ENCODE data around the gene TPO.
A peak's percentile ranks its signal among the peaks of the same experiment; 100 is the strongest.
"Not testable (repeated sequence)": the region's sequence is repeated elsewhere in the genome, so short reads cannot be mapped to it uniquely, and the experiment has no call there.

Gene TPO

DNA sequence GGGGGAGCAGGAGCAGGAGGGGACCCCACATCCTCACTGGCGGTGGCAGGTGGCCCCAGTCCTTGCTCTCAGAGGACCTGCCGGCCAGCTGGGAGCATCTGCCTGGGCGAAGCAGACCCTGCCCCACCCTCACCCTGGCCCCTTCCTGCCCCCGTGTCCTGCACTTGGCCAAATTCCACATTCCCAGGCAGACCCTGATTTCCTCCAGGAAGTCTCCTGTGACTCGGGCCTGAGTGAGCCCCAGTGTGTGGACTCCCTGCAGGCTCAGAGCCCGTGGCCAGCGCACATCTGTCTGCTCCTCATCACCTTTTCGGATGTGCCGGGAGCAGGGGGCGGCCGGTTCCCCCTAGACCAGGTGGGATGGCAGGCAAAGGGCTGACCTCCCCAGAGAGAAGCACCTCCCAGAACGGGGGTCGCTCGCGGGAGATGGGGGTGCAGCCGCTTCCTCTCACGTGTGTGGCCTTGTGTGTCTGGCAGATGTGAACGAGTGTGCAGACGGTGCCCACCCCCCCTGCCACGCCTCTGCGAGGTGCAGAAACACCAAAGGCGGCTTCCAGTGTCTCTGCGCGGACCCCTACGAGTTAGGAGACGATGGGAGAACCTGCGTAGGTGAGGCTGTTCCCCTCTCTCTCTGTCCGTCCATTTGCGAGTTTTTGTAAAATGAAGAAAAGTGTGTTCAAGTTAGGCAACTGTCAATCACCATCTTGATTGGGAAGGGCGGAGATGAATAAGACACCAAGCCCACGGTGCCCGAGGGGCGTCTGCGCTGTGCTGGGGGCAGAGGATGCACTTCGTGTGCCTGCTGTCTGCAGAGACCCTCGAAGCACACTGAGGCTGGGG lies 90.4 kb downstream of the TPO start:
- DNase-seq (ENCODE audit: low spot score), result no peak

- no peak for DNase-seq (ENCODE audit: low spot score)
Measured at GRCh38 chr2:1504311-1504750, 91.1 kb downstream of the TPO start.

DNA sequence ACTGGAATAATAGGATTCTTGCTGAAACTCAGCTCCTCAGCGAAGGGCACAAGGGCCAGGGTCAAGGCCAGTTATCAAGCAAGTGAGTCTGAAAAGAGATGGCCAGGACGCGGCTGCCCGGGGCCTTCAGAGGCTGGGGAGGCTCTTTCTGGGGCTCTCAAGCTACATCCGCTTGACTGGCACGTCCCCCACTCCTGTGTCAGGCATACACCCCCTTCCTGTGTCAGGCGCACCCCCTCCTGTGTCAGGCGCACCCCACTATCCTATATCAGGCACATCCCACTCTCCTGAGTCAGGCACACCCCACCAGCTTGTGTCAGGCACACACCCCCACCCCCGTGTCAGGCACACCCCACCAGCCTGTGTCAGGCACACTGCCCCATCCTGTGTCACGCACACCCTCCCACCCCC lies 91.8 kb downstream of the TPO start:
- DNase-seq (ENCODE audit: low spot score), result no peak

- DNase-seq (ENCODE audit: low spot score), result peak; percentile 46
Measured at GRCh38 chr2:1509271-1510065, 96.2 kb downstream of the TPO start.

DNA sequence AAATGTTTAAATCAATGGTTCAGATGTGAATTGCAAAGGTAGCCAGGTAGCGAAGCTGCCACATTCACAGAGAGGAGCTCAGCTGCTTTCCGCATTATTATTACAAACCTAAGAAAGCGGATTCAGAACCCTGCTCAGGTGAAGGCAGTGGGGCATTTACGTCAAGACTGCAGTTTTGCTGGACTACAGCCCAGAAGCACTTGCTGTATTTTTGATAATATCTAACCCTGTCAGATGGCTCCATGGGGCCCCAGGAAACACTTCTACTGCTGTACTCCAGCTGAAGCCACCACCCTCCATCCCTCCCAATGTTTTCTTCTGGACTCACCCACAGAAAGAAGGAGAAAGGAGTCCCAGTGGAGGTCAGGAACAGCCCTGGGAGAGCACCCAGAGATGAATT lies 96.9 kb downstream of the TPO start:
- DNase-seq (ENCODE audit: low spot score), result no peak

- DNase-seq (ENCODE audit: low spot score), result no peak
Measured at GRCh38 chr2:1511455-1511854, 98.2 kb downstream of the TPO start.

DNA sequence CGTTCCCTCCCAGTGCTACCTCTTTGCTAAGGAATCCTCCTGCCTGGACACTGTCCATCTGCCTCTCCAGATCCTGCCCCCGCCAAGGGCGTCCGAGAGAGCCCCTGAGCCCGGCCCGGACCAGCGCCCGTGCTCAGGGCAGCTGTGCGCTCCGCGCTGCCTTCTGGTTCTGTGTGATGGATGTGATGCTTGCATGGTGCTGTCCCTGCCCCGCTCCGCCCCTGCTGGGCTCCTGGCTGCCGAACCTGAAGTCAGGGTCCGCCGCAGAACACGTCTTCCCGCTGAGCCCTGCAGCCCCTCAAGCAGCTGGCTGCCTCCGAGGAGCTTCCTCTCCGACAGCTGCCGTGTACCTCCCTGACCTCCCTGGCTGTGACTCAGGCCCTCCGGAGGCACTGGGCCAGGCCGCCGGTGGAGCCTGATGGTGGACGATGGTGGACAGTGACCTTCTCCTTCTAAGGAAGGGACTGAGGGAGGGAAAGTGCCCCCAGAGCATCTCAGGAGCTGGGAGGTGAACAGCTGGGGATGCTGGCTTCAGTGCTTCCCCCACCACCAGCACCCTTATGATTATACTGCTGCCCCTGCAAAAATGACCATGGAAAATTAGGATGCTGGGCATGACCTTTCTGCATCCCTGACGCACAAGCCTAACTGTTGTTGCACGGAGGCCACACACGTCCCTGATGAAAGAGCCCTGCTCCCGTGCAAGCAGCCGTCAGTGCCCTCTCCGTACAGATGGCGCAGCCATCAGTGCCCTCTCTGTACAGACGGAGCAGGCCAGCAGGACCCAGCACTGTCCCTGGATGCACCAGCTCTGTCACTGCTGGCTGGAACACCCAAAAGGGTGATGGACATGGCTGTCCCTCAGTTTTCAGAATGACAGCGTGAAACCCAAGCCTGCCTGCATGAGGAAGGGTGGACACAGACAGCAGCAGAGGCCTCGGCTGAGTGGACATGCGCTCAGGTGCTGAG lies 99.3 kb downstream of the TPO start:
- no peak for DNase-seq (ENCODE audit: low spot score)

- no peak for DNase-seq (ENCODE audit: low spot score)
Measured at GRCh38 chr2:1514391-1515072, 101.3 kb downstream of the TPO start.

DNA sequence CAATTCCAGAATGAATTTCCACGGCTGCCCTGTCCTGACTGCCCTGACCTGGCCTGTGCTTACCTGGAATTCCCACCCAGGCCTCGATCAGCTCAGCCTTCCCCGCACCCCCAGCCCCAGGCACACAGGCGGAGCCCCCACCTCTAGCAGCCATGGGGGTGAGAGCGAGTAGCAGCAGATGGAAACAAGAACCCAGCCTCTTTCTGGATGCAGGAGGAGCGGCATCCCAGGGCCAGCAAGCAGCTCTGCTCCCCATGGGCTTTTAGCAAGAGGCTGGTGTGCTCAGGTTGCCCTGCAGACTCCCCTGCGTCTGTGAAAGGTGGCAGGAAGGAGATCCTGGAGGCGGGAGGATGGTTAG lies 101.8 kb downstream of the TPO start:
- no peak for DNase-seq (ENCODE audit: low spot score)

DNA sequence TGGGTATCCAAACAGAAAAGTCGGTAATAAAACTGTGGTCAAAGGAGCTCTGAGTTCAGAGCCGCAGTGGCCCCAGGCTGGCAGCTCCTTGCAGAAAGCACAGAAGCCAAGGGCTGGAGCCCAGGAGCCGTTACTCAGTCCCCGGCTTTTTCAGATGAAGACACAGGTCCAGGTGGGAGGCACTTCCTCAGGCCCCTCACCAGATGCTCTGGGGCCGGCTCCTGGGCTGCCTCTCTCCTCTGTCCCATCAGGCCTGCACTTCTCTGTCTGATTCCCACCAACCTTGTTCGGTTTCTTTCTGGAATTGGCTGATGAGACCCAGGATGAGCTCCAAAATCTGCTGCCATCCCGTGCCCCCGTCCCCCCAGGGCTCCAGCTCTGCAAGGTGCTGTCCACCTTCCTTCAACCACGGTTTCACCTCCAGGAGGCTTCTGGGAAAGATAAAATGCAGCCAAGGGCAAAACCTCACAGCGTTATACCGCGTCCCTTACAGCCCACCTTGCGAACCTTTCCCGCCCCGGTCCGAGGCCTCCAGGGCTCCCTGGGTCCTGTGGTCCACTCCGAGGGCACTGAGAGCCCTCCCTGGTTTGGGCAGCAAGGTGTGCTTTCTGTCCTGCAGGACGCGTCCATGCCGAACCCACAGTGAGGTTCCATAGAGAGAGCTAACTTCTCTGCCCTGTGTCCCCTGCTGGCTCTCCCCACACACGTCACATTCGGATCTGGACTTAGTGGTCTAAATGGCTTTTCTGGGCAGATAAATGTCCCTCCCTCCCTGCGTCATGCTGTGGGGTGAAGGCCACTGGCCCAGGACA lies 102.9 kb downstream of the TPO start:
- DNase-seq (ENCODE audit: low spot score), result no peak

DNA sequence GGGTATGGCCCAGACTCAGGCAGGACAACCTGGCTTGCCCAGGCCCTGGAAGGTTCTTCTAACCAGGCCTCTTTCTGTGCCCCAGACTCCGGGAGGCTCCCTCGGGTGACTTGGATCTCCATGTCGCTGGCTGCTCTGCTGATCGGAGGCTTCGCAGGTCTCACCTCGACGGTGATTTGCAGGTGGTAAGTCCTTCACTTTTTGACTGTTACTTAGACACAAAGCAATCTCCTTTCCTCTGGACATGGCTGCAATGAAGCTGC lies 103.5 kb downstream of the TPO start:
- DNase-seq (ENCODE audit: low spot score), result no peak

GRCh38 chr2:1517291-1517690 lies 104.0 kb downstream of the TPO start:
- not testable (repeated sequence) for DNase-seq (ENCODE audit: low spot score)

- DNase-seq (ENCODE audit: low spot score), result no peak
Measured at GRCh38 chr2:1517786-1518185, 104.5 kb downstream of the TPO start.

GRCh38 chr2:1518331-1518803 lies 105.1 kb downstream of the TPO start:
- no peak for DNase-seq (ENCODE audit: low spot score)

GRCh38 chr2:1518867-1519530 lies 105.7 kb downstream of the TPO start:
- DNase-seq (ENCODE audit: low spot score), result no peak

DNA sequence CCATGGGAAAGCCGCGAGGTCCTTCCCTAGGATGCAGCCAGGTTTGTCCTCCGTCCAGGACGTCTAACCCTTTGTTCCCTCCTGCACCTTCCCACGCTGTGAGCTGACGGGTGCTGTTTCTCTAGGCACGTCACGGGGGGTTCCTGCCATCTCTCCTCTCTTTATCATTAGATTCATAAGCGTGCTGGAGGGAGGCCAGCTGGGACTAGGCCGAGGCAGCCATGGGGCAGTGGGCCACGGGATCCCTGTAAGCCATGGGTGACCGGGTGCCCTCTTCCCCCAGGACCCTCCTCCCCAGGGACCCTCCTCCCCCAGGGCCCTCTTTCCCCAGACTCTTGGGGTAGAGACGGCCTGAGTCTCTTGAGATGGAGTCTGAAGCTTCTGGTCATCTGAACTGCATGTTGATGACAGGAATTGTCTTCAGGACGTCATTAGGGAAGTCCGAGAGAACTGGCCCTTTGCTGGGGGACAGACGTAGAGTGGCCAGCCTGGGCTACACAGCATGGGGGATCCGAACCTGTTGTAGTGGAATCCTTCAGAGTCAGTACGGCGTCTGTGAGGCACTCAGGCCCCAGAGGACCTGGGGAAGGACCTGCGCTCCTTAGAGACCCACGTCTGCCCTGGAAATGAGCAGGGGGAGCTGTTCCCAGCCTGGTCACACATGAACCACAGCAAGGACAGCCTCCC lies 108.1 kb downstream of the TPO start:
- DNase-seq (ENCODE audit: low spot score), result no peak

- DNase-seq (ENCODE audit: low spot score), result no peak
Measured at GRCh38 chr2:1521878-1522830, 108.9 kb downstream of the TPO start.

GRCh38 chr2:1527153-1527992 lies 114.1 kb downstream of the TPO start:
- no peak for DNase-seq (ENCODE audit: low spot score)

All from CD4-positive, alpha-beta T cell treated with Interleukin-6 at 100 ng/mL for 8 hours (primary cell).